AG20443 (cell line): ENCODE measurements around the gene GDA.

Source experiments
- DNase-seq: peaks from one replicate; pipeline ENCODE4 v3.0.0; 2012; ENCODE audit warnings: low spot score, mixed read lengths

GDA gene

GRCh38 chr9:72150661-72151060 lies 1.4 kb downstream of the GDA start:
- DNase-seq, result no peak

DNA sequence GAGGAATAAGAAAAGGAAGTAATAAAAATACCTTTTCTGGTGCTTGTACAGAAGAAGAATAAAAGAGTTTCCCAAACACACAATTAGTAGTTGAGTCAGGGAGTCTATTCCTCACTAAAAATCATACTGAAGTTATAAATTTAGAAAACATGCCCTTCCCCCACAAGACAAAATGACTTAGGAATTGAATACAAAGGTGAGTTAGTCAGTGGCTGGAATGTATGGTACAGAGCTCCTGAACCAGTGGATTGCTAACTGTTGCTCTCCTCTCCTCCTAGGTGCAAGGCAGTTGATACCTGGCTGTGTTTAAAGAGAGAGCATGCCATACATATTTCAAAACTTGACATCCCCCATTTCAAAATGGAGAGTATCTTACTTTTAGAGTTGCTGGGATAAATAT lies 1.9 kb downstream of the GDA start:
- DNase-seq, result no peak

- no peak for DNase-seq
Observed at GRCh38 chr9:72154468-72155285, 5.4 kb downstream of the GDA start.

- no peak for DNase-seq
Observed at GRCh38 chr9:72155301-72155700, 6.1 kb downstream of the GDA start.

GRCh38 chr9:72156586-72156985 lies 7.3 kb downstream of the GDA start:
- no peak for DNase-seq

DNA sequence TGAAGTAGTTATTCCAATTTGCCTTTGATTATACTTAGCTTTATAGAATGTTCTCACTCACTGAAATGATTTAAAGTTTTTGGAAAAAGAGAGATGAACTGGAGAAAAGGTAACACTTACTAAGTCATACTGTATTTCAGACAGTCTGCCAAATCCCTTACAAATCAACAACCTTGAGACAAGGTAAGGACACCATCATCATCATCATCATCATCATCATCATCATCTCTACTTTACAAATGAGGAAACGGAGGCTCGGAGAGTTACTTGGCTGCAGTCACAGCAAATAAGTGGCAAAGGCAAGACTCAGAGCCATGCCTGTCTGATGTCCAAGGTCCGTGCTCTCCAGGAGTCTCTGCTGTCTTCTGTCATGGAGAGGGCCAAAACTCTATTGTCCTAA lies 9.4 kb downstream of the GDA start:
- DNase-seq, result no peak

DNA sequence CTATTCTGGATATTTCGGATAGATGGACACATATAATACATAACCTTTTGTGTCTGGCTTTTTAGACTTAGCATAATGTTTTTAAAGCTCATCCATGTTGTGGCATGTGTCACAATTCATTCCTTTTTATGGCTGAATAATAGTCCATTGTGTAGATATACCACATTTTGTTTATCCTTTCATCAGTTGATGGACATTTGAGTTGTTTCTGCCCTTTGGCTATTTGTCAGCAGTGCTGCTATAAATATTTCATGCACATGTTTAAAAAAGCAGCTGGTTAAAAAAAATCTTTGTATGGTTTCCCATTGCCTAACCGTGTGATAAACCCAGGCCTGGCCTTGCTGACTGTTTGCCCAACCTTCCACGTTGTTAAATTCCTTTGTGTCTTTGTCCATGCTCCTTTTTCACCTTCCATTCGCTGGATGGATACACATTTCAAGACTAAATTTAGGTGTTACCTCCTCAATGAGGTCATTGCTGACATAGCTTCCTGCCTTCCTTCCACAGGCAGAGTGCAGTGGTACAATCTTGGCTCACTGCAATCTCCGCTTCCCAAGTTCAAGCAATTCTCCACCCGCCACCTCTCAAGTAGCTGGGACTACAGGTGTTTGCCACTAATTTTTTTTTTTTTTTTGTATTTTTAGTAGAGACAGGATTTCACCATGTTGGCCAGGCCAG lies 11.3 kb downstream of the GDA start:
- DNase-seq, result no peak

- no peak for DNase-seq
Observed at GRCh38 chr9:72165326-72165725, 16.1 kb downstream of the GDA start.

- no peak for DNase-seq
Observed at GRCh38 chr9:72165821-72166547, 16.7 kb downstream of the GDA start.

GRCh38 chr9:72168075-72168474 lies 18.8 kb downstream of the GDA start:
- no peak for DNase-seq

DNA sequence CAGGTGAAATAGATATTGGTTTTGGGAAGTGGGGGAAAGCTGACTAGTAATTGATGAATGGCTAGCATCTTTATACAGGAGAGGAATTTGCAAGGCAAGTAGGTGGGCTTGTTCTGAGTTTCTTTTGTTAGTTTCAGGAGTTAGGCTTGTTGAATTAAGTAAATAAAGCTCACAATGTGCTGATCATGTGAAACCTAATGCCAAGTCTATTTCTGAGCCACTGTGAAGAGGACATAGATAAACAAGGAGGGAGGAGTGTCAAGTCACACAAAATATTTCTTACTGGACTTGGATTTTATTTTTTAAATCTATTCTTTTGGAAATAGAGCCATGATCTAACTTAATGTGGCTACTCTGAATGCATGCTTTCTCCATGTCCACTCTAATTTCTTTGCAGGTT lies 19.9 kb downstream of the GDA start:
- DNase-seq, result no peak

DNA sequence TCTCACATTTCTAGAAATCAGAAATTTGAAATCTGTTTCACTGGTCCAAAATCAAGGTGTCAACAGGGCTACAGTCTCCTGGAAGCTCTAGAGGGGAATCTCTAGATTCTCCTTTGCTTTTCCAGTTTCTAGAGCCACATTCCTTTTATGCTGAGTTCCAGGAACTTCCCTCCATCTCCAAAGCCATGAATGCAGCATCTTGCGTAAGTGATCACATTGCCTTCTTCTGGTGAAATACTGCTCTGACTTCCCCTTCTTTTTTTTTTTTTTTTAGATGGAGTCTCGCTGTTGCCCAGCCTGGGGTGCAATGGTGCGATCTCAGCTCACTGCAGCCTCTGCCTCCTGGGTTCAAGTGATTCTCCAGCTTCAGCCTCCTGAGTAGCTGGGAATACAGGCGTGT lies 23.8 kb downstream of the GDA start:
- no peak for DNase-seq

DNA sequence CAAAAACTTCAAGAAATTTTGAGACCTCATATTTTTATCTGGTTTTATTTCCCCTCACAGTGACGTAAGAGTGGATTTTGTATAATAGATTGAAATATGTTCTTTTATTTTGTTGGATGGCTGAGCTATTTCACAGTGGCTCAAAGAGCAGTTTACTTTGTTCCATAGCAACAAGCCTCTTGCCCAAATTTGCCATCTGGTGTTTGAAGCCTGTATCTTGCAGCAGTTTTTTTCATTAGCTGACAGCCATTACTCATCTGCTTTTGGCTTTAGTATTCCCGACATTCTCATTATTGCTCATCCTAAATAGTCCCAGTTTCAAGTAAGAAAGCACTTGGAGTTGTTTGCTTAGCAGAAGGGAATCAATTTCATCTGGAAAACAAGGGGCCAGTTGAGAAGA lies 36.3 kb downstream of the GDA start:
- no peak for DNase-seq

DNA sequence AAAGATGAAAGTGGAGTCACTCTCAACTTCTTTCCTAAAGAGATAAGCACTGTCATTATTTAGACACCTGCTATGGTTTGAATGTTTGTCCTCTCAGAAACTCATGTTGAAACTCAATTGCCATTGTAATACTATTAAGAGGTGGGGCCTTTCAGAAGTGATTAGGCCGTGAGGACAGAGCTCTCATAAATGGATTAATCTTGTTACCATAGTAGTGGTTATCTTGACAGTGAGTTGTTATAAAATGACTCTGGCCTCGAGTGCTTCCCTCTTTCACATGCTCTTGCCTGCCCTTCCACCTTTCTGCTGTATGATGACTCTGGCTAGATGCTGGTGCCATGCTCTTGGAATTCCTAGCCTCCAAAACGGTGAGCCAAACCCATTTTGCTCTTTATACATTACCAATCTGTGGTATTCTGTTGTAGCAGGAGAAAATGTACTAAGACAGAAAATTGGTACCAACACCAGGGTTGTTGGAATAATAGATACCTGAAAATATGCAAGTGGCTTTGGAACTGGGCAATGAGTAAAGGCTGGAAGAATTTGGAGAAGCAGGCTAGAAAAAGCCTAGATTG lies 38.0 kb downstream of the GDA start:
- no peak for DNase-seq

DNA sequence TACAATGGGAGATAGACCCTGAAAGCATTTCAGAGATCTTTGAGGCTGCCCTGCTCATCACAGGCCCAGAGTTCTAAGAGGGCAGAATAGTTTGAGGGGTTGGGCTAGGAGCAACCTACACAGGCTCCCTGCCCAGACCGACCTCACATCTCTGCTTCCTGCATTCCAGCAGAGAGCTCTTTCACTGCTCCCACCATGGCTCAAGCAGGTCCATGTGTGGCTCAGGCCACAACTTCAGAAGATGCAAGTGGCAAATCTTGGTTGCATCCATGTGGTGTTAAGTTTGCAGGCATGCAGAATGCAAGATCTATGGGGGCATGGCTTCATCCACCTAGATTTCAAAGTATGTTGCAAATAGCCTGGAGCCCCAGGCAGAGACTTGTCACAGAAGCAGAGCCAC lies 39.0 kb downstream of the GDA start:
- DNase-seq, result no peak

DNA sequence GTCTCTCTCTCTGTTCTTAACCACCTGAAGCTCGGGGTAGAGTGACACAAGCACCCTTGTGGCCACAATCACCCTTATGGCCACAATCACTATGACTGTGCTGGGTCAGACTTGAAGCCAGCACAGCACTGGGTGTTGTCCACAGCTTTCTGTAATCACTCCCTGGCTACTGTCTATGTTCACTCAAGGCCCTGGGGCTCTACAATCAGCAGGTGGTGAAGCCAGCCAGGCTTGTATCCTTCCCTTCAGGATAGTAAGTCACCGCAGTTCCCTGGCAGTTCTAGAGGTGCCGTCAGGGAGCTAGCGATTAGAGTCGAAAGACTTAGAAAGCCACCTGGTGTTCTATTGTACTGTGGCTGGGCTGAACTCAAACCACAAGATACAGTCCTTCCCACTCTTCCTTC lies 44.2 kb downstream of the GDA start:
- DNase-seq, result no peak

DNA sequence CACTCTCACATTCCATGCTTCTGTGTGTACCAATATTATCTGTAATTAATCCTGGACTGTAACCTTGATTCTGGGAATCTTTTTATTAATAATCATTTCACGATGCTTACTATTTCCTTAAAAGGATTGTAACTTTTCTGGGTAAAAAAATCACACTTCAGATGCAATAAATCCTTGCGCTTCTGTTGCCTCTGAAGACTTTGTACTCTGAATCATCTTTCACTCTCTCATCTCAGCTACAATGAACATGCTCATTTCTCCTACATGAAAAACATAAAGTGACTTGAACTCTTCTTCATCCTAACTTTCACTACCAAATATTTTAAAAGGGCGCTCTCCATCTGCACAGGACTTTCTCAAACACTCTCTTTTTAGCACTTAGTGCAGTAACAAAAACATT lies 50.0 kb downstream of the GDA start:
- DNase-seq, result no peak

DNA sequence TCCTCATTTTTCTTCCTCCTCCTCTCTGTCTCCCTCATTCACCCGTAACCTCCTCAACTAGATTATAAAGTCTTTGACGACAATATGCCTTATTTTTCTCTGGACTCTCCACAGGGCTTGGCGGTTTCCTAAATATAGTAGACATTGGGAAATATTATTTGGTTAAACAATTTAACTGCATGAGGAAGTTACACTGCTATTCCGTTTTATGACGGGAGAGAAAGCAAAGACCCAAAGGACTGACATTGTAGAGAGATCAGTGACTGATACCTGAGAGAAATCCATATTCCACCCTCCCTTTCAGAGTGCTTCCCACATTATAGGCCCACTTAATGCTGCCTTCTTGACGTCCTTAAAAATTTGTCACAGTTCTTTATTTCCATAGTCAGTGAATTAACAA lies 51.2 kb downstream of the GDA start:
- DNase-seq, result no peak

GRCh38 chr9:72202009-72202408 lies 52.8 kb downstream of the GDA start:
- no peak for DNase-seq

- DNase-seq, result peak; percentile 52
Observed at GRCh38 chr9:72203205-72203803, 54.1 kb downstream of the GDA start.

DNA sequence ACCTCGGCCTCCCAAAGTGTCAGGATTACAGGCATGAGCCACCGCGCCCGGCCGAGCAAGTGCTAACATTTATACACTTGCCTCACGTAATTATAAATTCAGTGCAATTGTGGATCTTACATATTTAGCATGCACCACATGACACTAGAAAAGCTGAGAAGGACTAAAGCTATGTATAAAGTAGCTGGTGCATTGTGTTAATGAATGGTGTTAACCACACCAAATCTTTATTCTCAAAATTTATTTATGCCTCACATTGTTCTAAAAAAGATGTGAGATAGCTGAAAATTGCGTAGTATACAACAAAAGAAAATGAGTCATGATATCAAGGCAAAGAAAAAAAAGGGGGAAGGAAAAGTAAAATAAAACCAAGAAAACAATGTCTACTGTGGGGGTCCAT lies 54.8 kb downstream of the GDA start:
- no peak for DNase-seq

DNA sequence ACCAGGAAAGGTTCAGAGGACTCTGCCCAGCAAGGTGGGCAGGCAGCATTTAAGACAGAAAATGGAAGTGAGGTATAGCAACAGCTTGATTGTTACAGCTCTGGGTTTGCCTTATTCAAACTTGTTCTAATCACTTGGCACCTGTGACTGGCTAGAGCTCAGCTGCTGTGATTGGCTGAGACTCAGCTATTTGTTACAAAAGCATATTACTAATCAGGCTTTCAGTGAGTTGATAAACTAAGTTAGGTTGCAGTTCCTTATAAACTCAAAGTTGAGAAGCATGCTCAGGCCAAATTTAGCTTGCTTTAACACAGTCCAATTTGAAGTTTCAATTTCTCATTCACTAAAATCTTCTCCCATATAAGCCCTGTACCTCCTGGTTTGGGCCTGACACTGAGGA lies 56.3 kb downstream of the GDA start:
- DNase-seq, result no peak
